ENCODE data around the gene RANGRF. TPM values are rescaled to one million over a fixed set of nuclear protein-coding genes. Genes with fewer than 3 reads are reported as not detected.

The RANGRF gene
- total RNA-seq, 3 donors from 2014 or later = 22.1 to 25.2 (median 23.1) TPM

GRCh38 chr17:8273884-8274444, 14.5 kb upstream of the RANGRF start:
- TF ChIP-seq CTCF (IDR thresholded peaks at IDR 0.05) = no peak
- TF ChIP-seq POLR2A (IDR thresholded peaks at IDR 0.05) = no peak
- TF ChIP-seq POLR2AphosphoS5 (IDR thresholded peaks at IDR 0.05) = no peak
- H3K36me3 ChIP-seq = no peaks in the 10 kb centered on the region
- no peak overlapping the region for H3K27ac ChIP-seq
- no peaks in the 10 kb centered on the region for H3K27me3 ChIP-seq
- DNase-seq (ENCODE audit: low spot score in 2 of 2) = no peak
- intact Hi-C loops (cut with DNase I; ENCODE audit: low total_unique reads) = no loop called here
- H3K4me3 ChIP-seq = no peak overlapping the region
- no peaks in the 10 kb centered on the region for H3K9me3 ChIP-seq
- no peaks in the 10 kb centered on the region for H3K4me1 ChIP-seq

- no peaks in the 10 kb centered on the region for H3K27me3 ChIP-seq
- H3K36me3 ChIP-seq = no peaks in the 10 kb centered on the region
- no peak overlapping the region for H3K27ac ChIP-seq
- intact Hi-C loops (cut with DNase I; ENCODE audit: low total_unique reads) = no loop called here
- DNase-seq (ENCODE audit: low spot score in 2 of 2) = no peak
- no peaks in the 10 kb centered on the region for H3K4me1 ChIP-seq
- TF ChIP-seq CTCF (IDR thresholded peaks at IDR 0.05) (no peak), POLR2AphosphoS5 (IDR thresholded peaks at IDR 0.05) (no peak), POLR2A (IDR thresholded peaks at IDR 0.05) (no peak)
- H3K9me3 ChIP-seq = no peaks in the 10 kb centered on the region
- H3K4me3 ChIP-seq = no peak overlapping the region
Observed at GRCh38 chr17:8274816-8275215, 13.7 kb upstream of the RANGRF start.

GRCh38 chr17:8275421-8276290, 12.8 kb upstream of the RANGRF start:
- no peak overlapping the region for H3K4me3 ChIP-seq
- TF ChIP-seq CTCF (IDR thresholded peaks at IDR 0.05) (no peak), POLR2A (IDR thresholded peaks at IDR 0.05) (no peak), POLR2AphosphoS5 (IDR thresholded peaks at IDR 0.05) (no peak)
- intact Hi-C loops (cut with DNase I; ENCODE audit: low total_unique reads) = no loop called here
- no peak overlapping the region for H3K27ac ChIP-seq
- no peaks in the 10 kb centered on the region for H3K9me3 ChIP-seq
- H3K27me3 ChIP-seq = no peaks in the 10 kb centered on the region
- no peak for DNase-seq (ENCODE audit: low spot score in 2 of 2)
- no peaks in the 10 kb centered on the region for H3K4me1 ChIP-seq
- H3K36me3 ChIP-seq = no peaks in the 10 kb centered on the region

GRCh38 chr17:8277317-8277716, 11.2 kb upstream of the RANGRF start:
- Histone ChIP-seq H3K4me3 (no peak overlapping the region), H3K27ac (no peak overlapping the region), H3K4me1 (no peaks in the 10 kb centered on the region), H3K36me3 (no peaks in the 10 kb centered on the region), H3K27me3 (no peaks in the 10 kb centered on the region), H3K9me3 (no peaks in the 10 kb centered on the region)
- TF ChIP-seq POLR2AphosphoS5 (IDR thresholded peaks at IDR 0.05) (no peak), CTCF (IDR thresholded peaks at IDR 0.05) (no peak), POLR2A (IDR thresholded peaks at IDR 0.05) (no peak)
- DNase-seq (ENCODE audit: low spot score in 2 of 2) = no peak
- intact Hi-C loops (cut with DNase I; ENCODE audit: low total_unique reads) = no loop called here

- H3K36me3 ChIP-seq = no peaks in the 10 kb centered on the region
- no peak for DNase-seq (ENCODE audit: low spot score in 2 of 2)
- no peak overlapping the region for H3K4me3 ChIP-seq
- no peaks in the 10 kb centered on the region for H3K4me1 ChIP-seq
- no peaks in the 10 kb centered on the region for H3K27me3 ChIP-seq
- no peak overlapping the region for H3K27ac ChIP-seq
- TF ChIP-seq POLR2A (IDR thresholded peaks at IDR 0.05) (no peak), POLR2AphosphoS5 (IDR thresholded peaks at IDR 0.05) (no peak), CTCF (IDR thresholded peaks at IDR 0.05) (no peak)
- no peaks in the 10 kb centered on the region for H3K9me3 ChIP-seq
- intact Hi-C loops (cut with DNase I; ENCODE audit: low total_unique reads) = no loop called here
Observed at GRCh38 chr17:8282345-8282744, 6.1 kb upstream of the RANGRF start.

Data from breast epithelium (tissue), 4 donors.